GM23248 (cell line): Measurements from ENCODE around the gene GPS1. TPM values are rescaled to one million over a fixed set of nuclear protein-coding genes. Genes with fewer than 3 reads are reported as not detected.

Experiments
- DNase-seq: peaks from one replicate; pipeline ENCODE4 v3.0.0-alpha.2; 2015
- H2AFZ ChIP-seq: fragments of 200-600 bp; sonication (generic); 2 replicates; pipeline ENCODE4 v1.6.1; 2016; ENCODE audit warnings: antibody characterized with exemption
- H3F3A ChIP-seq: fragments of 200-600 bp; sonication (generic); 2 replicates; pipeline ENCODE4 v1.6.1; 2016; ENCODE audit warnings: mild to moderate bottlenecking, antibody characterized with exemption, mixed run types; ENCODE audit not compliant: insufficient read depth
- H3K27ac ChIP-seq: fragments of 200-600 bp; sonication (generic); 2 replicates; pipeline ENCODE4 v1.5.1; 2016; ENCODE audit warnings: mild to moderate bottlenecking
- H3K27me3 ChIP-seq: fragments of 200-600 bp; sonication (generic); replicated peaks from 2 replicates; pipeline ENCODE4 v1.6.1; 2016; ENCODE audit warnings: mild to moderate bottlenecking; ENCODE audit not compliant: insufficient read depth
- H3K36me3 ChIP-seq: fragments of 200-600 bp; sonication (generic); 2 replicates; pipeline ENCODE4 v1.6.1; 2016; ENCODE audit warnings: low read depth, mild to moderate bottlenecking
- H3K4me1 ChIP-seq: fragments of 200-600 bp; sonication (generic); 2 replicates; pipeline ENCODE4 v1.6.1; 2016; ENCODE audit warnings: mild to moderate bottlenecking; ENCODE audit not compliant: insufficient read depth
- H3K4me2 ChIP-seq: fragments of 200-600 bp; sonication (generic); one replicate; pipeline ENCODE4 v1.6.1; 2016; ENCODE audit warnings: mild to moderate bottlenecking; ENCODE audit not compliant: unreplicated experiment
- H3K4me3 ChIP-seq: fragments of 200-600 bp; sonication (generic); 2 replicates; pipeline ENCODE4 v1.5.1; 2016; ENCODE audit warnings: mild to moderate bottlenecking
- H3K79me2 ChIP-seq: fragments of 200-600 bp; sonication (generic); 2 replicates; pipeline ENCODE4 v1.6.1; 2016; ENCODE audit warnings: mild to moderate bottlenecking; ENCODE audit not compliant: insufficient read depth
- H3K9ac ChIP-seq: fragments of 200-600 bp; sonication (generic); 2 replicates; pipeline ENCODE4 v1.6.1; 2016; ENCODE audit warnings: mild to moderate bottlenecking
- H3K9me2 ChIP-seq: fragments of 200-600 bp; sonication (generic); 2 replicates; pipeline ENCODE4 v1.6.1; 2016; ENCODE audit warnings: mixed run types, mild to moderate bottlenecking, moderate library complexity; ENCODE audit not compliant: insufficient read depth
- H3K9me3 ChIP-seq: fragments of 200-600 bp; sonication (generic); one replicate; pipeline ENCODE4 v1.6.1; 2017; ENCODE audit warnings: low read depth
- H4K20me1 ChIP-seq: fragments of 200-600 bp; sonication (generic); 2 replicates; pipeline ENCODE4 v1.6.0; 2016; ENCODE audit not compliant: insufficient read depth
- EZH2 ChIP-seq: fragments of 200-600 bp; sonication (generic); IDR thresholded peaks from 2 replicates; pipeline ENCODE4 v1.6.1; 2018; ENCODE audit warnings: antibody characterized with exemption, mild to moderate bottlenecking; ENCODE audit not compliant: insufficient read depth, poor library complexity, severe bottlenecking
- EZH2phosphoT487 ChIP-seq: fragments of 200-600 bp; sonication (generic); IDR thresholded peaks from 2 replicates; pipeline ENCODE4 v1.6.1; 2018; ENCODE audit warnings: antibody characterized with exemption, moderate library complexity, mild to moderate bottlenecking, low read depth; ENCODE audit not compliant: insufficient read depth
- WGBS, 2 experiments: methylation state at CpG; one replicate each; pipeline ENCODE4 v1.1.6; 2015 to 2017; ENCODE audit warnings: low lambda C conversion rate in 2 of 2, low coverage in 1 of 2; ENCODE audit errors: missing lambda C conversion rate in 2 of 2; 5-methylcytosine and 5-hydroxymethylcytosine counted together
- in situ Hi-C: fragments of 300-500 bp; cut with MboI; formaldehyde crosslinking; loops from 2 replicates; pipeline ENCODE4 v1.15.0; 2020
- polyA plus RNA-seq: library from polyadenylated mRNA; unstranded; fragments of >200 nt; fragmentation: Nextera tagmentation; extraction: Ambion mirVana; gene quantifications from 2 replicates; pipeline ENCODE4 v1.2.1, GENCODE V29; 2016
- total RNA-seq: library from RNA; depleted of rRNA; stranded (reverse); fragments of >200 nt; shearing (Covaris generic); gene quantifications from 2 replicates; pipeline ENCODE4 v1.2.3, GENCODE V29; 2014

Gene GPS1
- total and polyA plus RNA-seq, 2 experiments from 2014 or later = 104 to 130 TPM

DNA sequence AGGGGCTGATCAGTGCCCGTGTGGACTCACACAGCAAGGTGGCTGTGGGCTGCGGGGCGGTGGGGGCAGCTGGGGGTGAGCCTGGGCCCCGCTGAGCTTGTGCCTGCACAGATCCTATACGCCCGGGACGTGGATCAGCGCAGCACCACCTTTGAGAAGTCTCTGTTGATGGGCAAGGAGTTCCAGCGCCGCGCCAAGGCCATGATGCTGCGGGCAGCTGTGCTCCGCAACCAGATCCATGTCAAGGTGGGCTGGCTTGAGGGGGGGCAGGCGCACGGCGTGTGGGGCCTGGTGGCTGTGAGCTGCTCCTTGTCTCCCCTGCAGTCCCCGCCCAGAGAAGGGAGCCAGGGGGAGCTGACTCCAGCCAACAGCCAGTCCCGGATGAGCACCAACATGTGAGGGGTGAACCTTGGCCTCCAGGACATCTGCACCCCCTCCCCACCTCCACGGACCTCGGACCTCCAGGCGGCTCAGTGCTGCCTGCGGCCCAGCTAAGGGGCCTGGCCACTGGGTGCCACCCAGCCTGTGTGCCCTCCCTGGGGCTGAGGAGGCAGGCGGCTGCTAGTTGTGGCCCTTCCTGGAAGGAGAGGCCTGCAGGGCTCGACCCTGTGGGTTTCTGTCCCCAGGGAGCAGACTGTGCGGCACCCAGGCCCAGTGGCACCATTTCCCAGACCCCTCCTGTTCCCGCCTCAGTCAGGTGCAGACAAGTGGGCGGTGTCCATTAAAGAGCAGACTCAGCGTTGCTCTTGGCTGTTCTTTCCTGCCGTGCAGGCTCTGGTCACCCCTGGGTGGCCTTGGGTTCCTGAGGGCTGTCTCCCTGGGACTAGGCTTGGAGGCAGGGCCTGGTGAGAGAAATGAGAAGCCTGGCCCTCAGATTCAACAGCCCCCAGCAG lies 5.3 kb downstream of the GPS1 start:
- no peak for DNase-seq
- H3K27ac ChIP-seq = no peak overlapping the region
- H3K9ac ChIP-seq = no peak overlapping the region
- H3K9me3 ChIP-seq = no peaks in the 10 kb centered on the region
- no peak for TF ChIP-seq EZH2
- no peak overlapping the region for H3K4me3 ChIP-seq
- no peaks in the 10 kb centered on the region for H3F3A ChIP-seq
- no peaks in the 10 kb centered on the region for H3K9me2 ChIP-seq
- H3K79me2 ChIP-seq = peaks cover 23% of the 10 kb centered on the region
- H2AFZ ChIP-seq = no peak overlapping the region
- WGBS, 2 experiments = 83 to 87% methylated on average over 23 to 29 of the region's 29 CpGs
- H4K20me1 ChIP-seq = no peaks in the 10 kb centered on the region
- H3K4me2 ChIP-seq = no peak overlapping the region
- peaks cover 6% of the 10 kb centered on the region for H3K4me1 ChIP-seq
- no peaks in the 10 kb centered on the region for H3K36me3 ChIP-seq
- in situ Hi-C loops = no loop called here
- no peaks in the 10 kb centered on the region for H3K27me3 ChIP-seq

GRCh38 chr17:82058230-82058854 lies 6.6 kb downstream of the GPS1 start:
- no peaks in the 10 kb centered on the region for H4K20me1 ChIP-seq
- no peaks in the 10 kb centered on the region for H3K9me2 ChIP-seq
- WGBS, 2 experiments = 73 to 89% methylated on average over 9 to 17 of the region's 17 CpGs
- no peak overlapping the region for H2AFZ ChIP-seq
- no peaks in the 10 kb centered on the region for H3K27me3 ChIP-seq
- H3K27ac ChIP-seq = no peak overlapping the region
- no peaks in the 10 kb centered on the region for H3K4me1 ChIP-seq
- no peaks in the 10 kb centered on the region for H3K36me3 ChIP-seq
- H3K9ac ChIP-seq = no peak overlapping the region
- no peak overlapping the region for H3K4me2 ChIP-seq
- H3K4me3 ChIP-seq = no peak overlapping the region
- in situ Hi-C loops = no loop called here
- no peaks in the 10 kb centered on the region for H3K9me3 ChIP-seq
- DNase-seq = no peak
- TF ChIP-seq EZH2phosphoT487 (no peak), EZH2 (no peak)
- no peaks in the 10 kb centered on the region for H3F3A ChIP-seq
- H3K79me2 ChIP-seq = peaks cover 19% of the 10 kb centered on the region

GRCh38 chr17:82058855-82059249 lies 7.2 kb downstream of the GPS1 start:
- Histone ChIP-seq H3F3A (no peaks in the 10 kb centered on the region), H3K4me1 (no peaks in the 10 kb centered on the region), H3K36me3 (no peaks in the 10 kb centered on the region), H3K79me2 (peaks cover 18% of the 10 kb centered on the region), H3K27ac (no peak overlapping the region), H3K4me2 (no peak overlapping the region), H4K20me1 (no peaks in the 10 kb centered on the region), H3K9ac (no peak overlapping the region), H3K9me2 (no peaks in the 10 kb centered on the region), H2AFZ (no peak overlapping the region), H3K4me3 (no peak overlapping the region), H3K9me3 (no peaks in the 10 kb centered on the region), H3K27me3 (no peaks in the 10 kb centered on the region)
- 76 to 77% methylated on average over 10 of the region's 10 CpGs for WGBS, 2 experiments
- no peak for DNase-seq
- no peak for TF ChIP-seq EZH2
- no peak for TF ChIP-seq EZH2phosphoT487
- in situ Hi-C loops = no loop called here

GRCh38 chr17:82059272-82060000 lies 7.7 kb downstream of the GPS1 start:
- Histone ChIP-seq H3K9ac (no peak overlapping the region), H3K9me3 (no peaks in the 10 kb centered on the region), H3K4me2 (no peak overlapping the region), H2AFZ (no peak overlapping the region), H3K27ac (no peak overlapping the region), H3K4me1 (peaks cover 3% of the 10 kb centered on the region; the same call in 1 of the 2 replicates), H3F3A (no peaks in the 10 kb centered on the region), H3K27me3 (no peaks in the 10 kb centered on the region), H3K79me2 (peaks cover 19% of the 10 kb centered on the region), H3K9me2 (no peaks in the 10 kb centered on the region), H3K4me3 (no peak overlapping the region), H4K20me1 (no peaks in the 10 kb centered on the region), H3K36me3 (no peaks in the 10 kb centered on the region)
- in situ Hi-C loops = no loop called here
- WGBS, 2 experiments = 65 to 72% methylated on average over 18 to 19 of the region's 19 CpGs
- TF ChIP-seq EZH2phosphoT487 (no peak), EZH2 (no peak)
- no peak for DNase-seq
